Hematopoietic multipotent progenitor cell (in vitro differentiated cells): ENCODE results near the gene TGFB2. TPM values are rescaled to one million over a fixed set of nuclear protein-coding genes. Genes with fewer than 3 reads are reported as not detected.

Source experiments
- DNase-seq, 3 donors: peaks; one replicate each; pipeline ENCODE4 v3.0.0-alpha.2; 2011 to 2015; ENCODE audit warnings: low read depth in 2 of 3, low spot score in 2 of 3
- total RNA-seq: library from RNA; depleted of rRNA; stranded (reverse); fragments of >200 nt; gene quantifications from one replicate; pipeline ENCODE4 v1.2.3, GENCODE V29; 2012

TGFB2 gene
- total RNA-seq, 1 donor, result under 0.01 TPM

DNA sequence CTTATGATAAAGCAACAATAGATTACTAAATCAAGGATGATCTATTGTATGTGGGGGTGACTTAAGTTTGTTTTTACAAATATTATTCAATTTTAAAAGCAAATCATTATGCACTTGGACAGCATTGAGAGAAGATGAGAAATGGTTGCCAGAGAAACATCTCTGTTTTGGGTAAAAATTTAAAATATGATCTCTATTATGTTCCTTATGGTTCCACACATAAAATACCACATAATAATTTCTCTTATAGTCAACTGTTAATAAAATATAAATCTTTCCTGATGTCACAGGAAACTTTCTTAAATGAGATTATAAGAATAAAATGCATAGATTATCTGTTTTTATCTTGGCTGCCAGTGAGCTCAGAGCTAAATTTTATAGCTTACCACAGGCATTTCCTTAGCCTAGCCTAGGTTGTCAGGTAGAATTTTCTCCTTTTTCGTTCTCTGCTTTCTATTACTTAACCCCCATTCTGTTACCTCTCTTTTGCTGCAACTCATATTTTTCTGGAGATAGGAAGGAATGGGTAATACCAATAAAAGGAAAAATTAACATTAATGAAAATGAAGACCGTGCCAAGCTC, 109.7 kb downstream of the TGFB2 start:
- no peak for DNase-seq

DNA sequence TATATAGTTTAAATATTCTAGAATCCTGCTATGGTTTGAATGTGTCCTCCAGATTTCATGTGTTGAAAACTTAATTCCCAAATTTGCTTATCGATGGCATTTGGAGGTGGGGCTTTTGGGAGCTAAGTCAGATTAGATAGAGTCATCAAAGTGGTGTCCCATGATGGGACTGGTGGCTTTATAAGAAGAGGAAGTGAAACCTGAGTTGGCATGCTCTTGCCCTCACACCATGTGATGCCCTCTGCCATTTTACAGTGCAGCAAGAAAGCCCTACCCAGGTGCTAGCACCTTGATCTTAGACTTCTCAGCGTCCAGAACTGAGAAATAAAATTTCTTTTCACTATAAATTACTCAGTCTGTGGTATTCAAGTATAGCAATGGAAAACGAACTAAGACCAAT, 111.3 kb downstream of the TGFB2 start:
- no peak for DNase-seq

DNA sequence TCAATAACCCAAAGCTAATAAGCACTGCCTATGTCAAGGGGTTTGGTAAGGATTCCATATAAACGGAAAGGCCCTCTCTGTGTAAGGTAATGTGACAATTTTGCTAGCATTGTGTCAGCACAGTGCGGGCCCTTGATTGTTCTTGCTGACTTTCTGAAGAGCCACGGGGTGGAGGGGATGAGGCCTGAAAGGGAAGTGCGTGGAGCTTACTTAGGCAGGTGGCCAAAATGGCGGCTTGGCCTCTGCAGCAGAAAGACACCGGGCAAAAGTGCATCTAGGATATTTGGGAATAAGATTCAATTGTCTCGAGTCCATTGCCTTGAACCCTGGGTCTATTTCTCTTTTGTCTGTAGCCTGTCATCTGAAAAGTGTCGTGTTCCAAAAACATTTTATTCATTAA, 114.3 kb downstream of the TGFB2 start:
- no peak for DNase-seq

DNA sequence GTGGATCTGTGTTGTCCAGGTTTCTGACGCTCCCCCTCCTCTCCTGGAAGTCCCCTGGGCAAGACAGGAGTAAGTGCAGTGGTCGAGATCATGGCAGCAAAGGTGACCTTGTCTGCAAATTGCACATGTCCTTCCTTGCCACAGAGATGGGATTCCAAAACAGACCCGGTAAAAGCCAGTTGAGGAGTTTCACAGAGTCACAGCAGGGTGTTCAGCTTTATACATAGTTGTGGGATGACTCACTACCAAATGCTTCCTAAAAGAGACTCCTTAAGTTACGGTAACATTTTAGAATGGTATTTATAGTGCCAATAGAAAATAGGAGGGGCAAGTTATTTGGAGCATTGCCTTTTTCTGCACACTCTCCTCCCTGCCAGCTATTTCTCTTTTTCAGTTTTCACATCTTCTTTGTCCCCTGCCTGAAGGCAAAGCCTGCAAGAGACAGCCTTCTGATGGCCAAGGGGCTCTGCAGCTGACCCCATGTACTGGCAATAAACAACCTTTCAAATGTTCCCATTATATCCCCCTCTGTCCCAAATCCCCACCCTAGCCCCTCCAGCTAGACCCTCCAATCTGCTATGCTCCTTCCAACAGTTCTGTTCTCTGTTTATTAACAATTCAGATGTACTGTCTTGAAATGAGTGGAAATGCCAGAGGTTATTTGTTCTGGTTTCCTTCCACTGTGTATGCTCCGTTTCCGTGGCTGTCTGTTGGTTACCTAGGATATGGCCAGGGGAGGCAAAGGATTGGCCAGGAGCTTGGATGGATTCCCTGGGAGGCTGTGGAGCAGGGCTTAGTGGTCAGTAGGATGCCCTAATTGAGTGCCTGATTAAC, 115.0 kb downstream of the TGFB2 start:
- DNase-seq, result no peak

DNA sequence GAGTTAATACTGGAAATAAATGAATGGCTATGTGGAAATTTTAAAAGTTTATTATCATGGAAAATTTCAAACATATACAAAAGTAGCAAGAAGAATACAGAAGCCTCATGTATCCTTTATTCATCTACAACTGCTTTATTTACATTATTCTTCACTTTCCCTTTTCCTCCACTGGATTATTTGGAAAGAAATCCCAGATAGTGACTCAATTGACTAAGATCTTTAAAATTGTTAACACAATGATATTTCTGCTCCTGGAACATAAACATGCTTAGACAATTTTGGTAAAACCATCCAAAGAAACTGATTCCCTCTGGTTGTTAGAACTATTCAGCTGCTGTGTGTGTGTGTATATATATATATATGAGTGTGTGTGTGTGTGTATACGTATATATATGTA, 116.2 kb downstream of the TGFB2 start:
- DNase-seq, result no peak

DNA sequence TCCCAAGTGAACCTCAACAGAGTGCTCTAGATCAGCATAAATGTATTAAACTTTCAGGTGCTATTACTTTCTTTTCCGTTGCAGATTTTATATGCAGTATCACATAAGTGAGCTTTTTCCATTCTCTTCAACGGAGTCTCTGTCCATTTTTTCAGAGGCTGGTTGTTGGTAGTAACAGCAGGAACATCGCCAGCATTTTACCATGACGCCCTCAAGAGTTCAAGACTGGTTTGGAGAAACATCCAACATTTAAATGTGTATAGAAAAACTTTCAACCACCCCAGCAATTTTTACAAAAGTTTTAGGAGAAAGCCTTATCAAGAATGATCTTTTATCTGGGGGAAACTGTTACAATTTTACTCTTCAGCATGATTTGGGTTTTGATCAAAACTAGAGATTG, 117.0 kb downstream of the TGFB2 start:
- DNase-seq, result no peak

DNA sequence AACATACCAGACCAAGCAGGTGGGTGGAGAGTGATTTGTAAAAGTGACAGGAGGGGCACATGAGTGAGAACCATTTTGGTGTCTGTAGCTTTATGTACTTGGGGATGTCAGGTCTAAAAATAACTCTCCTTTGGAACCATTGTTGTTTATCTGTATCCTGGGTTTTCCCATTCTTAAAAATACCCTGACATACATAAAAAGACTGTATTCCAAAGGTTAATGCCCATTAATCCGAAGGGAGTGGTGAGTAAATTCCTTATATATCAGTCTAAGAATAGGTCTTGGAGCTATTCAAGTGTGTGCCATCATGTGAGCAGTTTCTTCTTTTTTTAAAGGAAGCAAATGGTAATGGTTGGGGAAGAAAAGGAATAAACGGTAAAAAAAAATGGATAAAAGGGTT, 117.5 kb downstream of the TGFB2 start:
- no peak for DNase-seq

DNA sequence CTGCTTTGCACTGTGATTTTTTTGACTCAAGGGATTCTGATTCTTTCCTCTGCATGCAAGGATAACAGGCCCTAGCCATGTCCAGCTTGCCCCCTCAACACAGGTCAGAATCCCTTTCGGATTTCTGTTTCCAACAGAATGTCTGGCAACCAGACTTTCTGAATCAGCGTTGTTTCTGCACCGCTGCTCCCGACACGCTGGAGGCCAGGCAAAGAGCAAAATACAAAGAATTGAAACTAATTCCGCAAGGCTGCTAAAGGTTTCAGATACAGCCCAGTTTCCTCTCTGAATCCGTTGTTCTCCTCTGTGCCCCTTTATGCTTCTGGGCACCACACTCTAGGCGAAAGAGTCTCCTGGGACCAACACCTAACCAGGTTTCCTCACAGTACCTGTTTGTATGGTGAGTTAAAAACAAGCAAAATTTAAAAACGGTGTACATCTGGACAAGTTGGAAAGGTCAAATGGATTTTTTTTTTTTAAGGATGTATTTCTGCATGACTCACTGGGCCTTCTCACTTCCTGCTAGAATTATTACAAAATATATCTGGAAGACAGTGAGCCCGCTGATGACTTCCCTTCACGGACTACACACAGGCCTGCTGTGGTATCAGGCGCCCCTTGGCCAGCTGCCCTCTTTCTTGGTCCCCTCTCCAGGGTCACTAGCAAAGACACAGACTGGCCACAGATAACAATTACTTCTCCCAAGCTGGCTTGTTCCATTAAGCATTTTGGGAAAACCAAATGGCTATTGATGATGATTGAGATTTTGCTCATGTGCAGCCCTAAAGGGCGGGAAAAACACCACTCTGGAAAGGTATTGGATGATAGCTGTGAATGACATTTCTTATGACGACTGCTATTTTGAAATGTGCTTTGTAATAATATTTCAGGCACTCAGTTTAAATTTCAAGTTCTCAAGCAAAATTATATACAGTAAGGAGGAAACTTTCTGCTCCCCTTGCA, 118.3 kb downstream of the TGFB2 start:
- DNase-seq, result no peak

DNA sequence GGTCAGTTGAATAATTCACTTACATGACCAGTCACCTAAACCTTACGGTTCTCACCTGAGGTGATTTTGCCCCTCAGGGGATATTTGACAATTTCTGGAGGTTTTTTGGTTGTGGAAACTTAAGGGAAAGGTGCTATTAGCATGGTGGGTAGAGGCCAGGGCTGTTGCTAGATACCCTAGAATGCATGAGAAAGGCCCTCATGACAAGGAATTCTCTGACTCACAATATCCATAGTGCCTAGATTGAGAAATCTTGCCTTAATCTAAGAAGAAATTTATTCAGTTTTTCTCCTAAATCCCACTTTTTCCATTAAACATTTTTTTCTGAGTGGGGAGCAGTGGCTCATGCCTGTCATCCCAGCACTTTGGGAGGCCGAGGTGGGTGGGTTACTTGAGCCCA, 119.7 kb downstream of the TGFB2 start:
- DNase-seq, result no peak

DNA sequence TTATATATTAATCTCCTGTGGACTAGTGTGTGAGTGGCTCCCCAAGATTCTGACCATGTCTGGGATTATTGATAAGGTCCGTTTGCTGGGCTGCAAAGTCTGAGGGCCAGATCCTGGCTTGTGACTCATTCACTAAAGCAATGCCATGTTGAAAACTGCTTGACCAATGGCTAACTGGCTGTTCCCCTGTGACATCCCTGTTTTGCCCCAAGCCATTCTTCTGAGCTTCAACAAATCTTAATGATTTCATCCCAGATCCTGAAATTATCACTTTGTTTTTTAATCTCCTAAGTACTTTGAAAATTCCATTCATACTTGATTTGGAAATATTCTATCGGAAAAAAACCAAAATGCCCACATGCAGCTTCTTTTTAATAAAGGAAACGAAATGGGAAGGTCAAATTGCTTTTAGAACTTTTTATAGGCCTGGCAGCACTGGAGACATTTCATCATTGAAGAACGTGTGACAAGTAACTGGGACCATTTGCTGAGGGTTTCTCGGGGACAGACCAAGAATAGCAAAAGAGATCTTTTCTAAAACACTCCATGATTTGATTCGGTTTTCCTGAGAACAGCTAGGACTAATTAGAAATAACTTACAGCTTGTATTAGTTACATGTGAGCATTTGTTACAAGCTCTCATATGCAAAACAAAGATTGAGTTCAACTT, 121.3 kb downstream of the TGFB2 start:
- no peak for DNase-seq

DNA sequence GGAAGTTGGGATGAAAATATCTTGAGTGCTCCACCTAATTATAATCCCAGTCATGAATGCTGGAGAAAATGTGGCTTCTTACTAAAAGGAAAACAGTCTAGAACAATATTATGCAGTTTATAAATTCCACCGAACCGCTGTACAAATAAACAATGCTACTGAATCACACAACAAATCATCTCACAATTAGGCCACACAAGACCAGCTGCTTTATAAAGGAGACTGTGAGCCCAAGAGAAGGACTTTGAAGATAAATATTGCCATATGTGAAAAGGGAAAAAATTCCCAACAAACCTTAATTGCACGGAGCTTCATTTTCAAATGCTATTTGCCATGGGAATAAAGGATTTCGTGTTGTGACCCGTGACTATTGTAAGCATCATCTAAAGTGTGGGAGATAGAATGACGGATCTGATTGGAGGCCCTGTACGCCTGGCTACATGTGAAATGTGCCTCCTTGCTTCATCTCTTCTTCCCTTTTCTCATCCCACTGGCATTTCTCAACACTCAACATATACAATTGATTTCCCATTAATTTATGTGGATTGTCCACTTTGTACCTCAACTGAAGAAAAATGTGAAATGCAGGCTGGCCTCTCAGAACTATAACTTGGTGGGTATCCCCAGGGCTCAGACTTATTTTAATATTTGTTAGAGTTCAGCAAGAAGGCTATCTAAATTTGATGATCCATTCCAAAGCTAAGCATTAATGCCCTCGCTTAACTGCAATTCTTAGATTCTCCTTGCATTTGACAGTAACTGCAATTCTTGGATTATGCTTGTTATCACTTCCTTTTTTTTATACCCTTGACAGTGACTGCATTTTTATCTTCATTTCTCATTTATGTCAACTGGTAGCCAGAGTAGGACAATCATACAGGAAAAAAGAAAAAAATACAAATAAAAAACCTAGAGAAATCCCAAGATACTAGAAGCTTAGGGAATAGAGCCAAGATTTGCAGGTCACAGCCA, 122.3 kb downstream of the TGFB2 start:
- DNase-seq, result no peak

DNA sequence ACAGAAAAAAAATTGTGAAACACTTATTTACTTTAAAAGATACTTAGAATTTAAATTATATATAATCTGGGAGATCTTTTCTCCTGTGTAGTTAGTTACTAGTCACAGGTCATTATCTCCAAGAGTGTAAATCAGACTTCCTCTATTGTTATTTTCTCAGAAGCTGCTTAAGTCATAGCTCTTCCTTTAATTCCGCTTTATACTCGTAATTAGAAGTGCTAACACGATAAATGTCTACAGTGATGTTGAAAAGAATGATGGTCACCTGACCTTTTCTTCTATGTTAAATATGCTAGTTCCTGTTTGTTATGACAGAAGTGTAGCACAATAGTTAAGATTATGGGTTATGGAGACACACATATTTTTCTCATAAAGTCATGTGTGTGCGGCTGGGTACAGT, 123.6 kb downstream of the TGFB2 start:
- peak in 2 of 3 donors; percentile 9 to 51 for DNase-seq

DNA sequence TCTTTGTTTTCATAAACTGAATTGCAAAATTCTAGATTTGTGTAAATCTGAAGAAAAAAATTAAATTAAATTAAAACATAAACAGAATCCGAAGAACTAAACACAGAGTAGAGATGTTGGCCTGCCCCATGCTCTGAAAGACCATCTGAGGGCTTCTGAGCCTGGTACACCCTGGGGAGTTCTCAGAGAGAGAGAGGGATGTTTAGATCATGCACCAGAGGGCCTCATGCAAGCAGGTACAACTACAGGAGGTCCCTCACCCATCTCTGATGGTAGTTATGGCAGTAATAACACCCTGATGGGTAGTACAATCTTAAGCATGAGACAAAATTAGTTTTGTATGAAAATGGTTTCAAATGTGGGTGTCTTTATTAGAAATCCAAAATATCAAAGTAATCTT, 127.7 kb downstream of the TGFB2 start:
- DNase-seq, result no peak

DNA sequence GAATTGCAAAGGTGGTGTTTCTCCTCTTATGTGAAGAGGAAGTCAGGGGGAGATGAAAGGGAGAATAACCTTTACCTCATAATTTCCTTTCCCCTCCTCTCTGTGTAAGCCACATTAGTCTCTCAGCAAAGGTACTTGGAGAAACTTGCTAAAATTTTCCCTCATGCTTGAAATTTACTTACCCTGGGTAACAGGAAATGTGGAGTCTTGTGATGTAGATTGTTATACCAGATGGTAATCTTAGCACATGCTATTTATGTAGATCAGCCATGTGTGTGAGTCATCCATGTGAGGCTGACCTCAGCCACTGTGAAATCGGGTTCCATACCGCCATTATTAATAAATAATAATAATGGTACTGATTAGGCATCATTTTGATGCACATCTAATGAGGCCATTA, 128.4 kb downstream of the TGFB2 start:
- peak in 2 of 3 donors; percentile 66 to 74 for DNase-seq

DNA sequence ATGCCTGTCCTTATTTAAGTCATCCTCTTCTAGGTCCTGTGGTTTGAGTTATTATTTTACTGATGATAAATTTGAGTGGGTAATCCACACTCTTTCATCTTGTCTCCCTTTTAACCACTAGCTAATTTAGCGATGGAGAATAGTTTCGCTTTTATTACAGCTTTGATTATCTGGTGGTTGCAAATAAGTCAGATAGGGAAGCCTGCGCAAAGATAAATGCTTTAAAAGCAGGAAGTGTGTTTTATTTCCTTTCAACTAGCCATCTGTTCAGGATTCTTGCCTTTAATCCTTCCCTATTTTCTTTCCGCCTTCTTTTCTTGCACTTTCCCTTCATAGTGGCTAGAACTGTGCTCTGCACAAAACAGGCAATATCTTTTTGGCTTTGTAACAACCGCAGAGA, 129.0 kb downstream of the TGFB2 start:
- DNase-seq, result peak in 2 of 3 donors; percentile 17 to 57

DNA sequence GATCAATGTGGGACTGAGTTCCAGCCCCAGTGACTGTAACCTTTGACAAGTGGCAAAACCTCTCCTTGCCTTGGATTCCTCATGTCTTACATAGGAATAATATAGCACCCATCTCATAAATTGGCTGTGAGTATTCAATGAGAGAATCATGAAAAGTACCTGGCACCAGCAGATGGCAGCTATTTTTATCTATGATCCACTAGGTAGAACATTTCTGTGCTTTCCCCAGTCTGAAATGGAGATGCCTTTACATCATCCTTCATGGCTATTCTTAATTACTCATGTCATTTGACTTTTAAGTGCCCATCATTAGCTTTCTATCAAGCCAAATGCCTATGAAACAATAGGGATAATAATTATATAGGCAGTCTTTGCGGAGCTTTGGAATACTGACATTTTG, 130.1 kb downstream of the TGFB2 start:
- no peak for DNase-seq

DNA sequence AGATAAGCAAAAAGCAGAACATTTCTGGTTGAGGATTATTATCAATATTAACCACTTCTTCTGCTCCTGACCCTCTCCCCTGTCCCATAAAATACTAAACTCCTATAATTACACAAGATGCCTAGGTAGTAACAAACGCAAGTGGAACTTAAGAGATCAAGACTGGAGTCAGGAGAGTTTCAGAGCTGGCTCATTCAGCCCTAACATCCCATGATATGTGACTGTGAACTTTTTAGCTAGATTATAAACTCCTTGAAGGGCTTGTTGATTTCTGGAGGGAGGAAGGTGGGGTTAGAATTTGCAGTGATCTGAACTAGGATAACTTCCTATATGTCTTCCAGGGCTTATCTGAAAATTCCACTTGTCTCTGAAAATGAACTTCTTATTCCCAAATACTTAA, 130.6 kb downstream of the TGFB2 start:
- DNase-seq, result no peak

DNA sequence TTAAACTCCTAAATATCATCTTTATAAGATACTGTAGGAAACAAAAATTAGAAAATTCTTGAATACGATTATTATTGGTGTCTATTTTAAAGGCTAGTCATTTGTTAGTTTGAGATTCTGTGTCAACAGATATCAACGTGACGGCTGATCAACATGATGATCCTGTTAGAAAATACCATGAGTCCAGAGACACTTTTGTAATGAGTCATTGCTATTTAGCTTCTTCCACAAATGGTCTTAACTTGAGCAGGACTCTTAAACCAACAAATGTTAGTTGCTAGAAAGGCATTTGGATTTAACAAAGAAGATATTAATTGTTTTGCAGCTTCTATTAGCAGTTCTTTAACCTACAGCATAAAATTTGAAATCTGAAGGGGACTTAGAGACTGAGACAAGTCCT, 131.2 kb downstream of the TGFB2 start:
- no peak for DNase-seq

DNA sequence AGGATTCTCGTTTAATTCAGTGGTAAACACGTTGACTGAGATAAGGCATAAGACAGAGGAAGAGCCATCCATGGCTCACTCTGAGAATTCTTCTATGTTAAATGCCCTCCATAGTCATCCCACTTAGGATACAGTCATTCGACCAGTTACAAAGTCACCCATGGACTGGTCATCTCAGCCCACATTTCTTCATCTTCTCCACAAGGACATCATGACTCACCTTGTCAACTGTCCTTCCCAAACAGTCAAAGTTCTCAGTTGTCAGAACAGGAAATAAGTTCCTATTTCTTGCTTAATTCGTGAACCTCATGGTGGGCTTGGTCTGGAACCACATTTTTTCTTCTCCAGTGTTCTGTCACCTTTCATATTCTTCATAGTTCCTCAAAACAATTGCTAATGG, 133.2 kb downstream of the TGFB2 start:
- no peak for DNase-seq
